DND-41 (cell line): Measurements from ENCODE around the gene SAMD8.

Source experiments
- CTCF ChIP-seq: IDR thresholded peaks from 2 replicates; pipeline ENCODE4 v1.5.1; 2012; ENCODE audit warnings: borderline replicate concordance, low read length, moderate library complexity, mild to moderate bottlenecking; ENCODE audit not compliant: poor library complexity, severe bottlenecking; ENCODE audit errors: extremely low read depth
- EZH2 ChIP-seq: IDR thresholded peaks from 3 replicates; pipeline ENCODE4 v1.6.1; 2012; ENCODE audit warnings: borderline replicate concordance, low read depth, mild to moderate bottlenecking, moderate library complexity, low read length, inconsistent platforms; ENCODE audit not compliant: severe bottlenecking

GRCh38 chr10:75106242-75106641, 5.2 kb upstream of the SAMD8 start:
- TF ChIP-seq CTCF (no peak), EZH2 (no peak)
